Measurements from ENCODE around the gene RBM4. TPM values are rescaled to one million over a fixed set of nuclear protein-coding genes. Genes with fewer than 3 reads are reported as not detected.
"Not testable (repeated sequence)": the region's sequence is repeated elsewhere in the genome, so short reads cannot be mapped to it uniquely, and the experiment has no call there.

The RBM4 gene
- total RNA-seq, result 10 to 100 TPM; 68.6 to 89.6 (median 80.3) TPM

- DNase-seq, result peak; percentile 92
- Histone ChIP-seq H3K4me1 (peaks cover 39 to 69% (median 58%) of the 10 kb centered on the region in 3 donors), H3K27me3 (no peaks in the 10 kb centered on the region), H3K27ac (peak within 1 kb of the TSS; percentile 93 to 96 (median 94)), H3K36me3 (peaks cover 8 to 56% (median 11%) of the 10 kb centered on the region in 3 donors), H3K9me3 (no peaks in the 10 kb centered on the region), H3K4me3 (peak within 1 kb of the TSS; percentile 60 to 89 (median 84))
- 0% methylated on average over 44 to 56 of the region's 63 CpGs for WGBS, 2 donors
- intact Hi-C loops (cut with DNase I), result no loop called here
- TF ChIP-seq CTCF (IDR thresholded peaks at IDR 0.05), result peak in 3 of 6 experiments; percentile 9 to 23 (median 20)
- peak in 3 of 4 donors; percentile 75 to 90 (median 85) for TF ChIP-seq POLR2A (IDR thresholded peaks at IDR 0.05)
Measured at GRCh38 chr11:66638177-66639065, at the start of gene RBM4. Gene RBM4, plus strand, starts transcription at chr11:66638703. Its CDS starts 1,009 bp downstream, at chr11:66639712.

- intact Hi-C loops (cut with DNase I); H3K27ac ChIP-seq; H3K9me3 ChIP-seq; H3K27me3 ChIP-seq; H3K4me3 ChIP-seq; H3K36me3 ChIP-seq; DNase-seq: not testable (repeated sequence)
- peaks cover 14 to 23% (median 18%) of the 10 kb centered on the region in 3 donors for H3K4me1 ChIP-seq
- 58 to 74% methylated on average over 2 of the region's 2 CpGs for WGBS, 2 donors
Measured at GRCh38 chr11:66589315-66589714, 49.2 kb upstream of the RBM4 start.

- H3K27me3 ChIP-seq, result no peaks in the 10 kb centered on the region
- intact Hi-C loops (cut with DNase I), result no loop called here
- H3K36me3 ChIP-seq, result no peaks in the 10 kb centered on the region
- no peaks in the 10 kb centered on the region for H3K9me3 ChIP-seq
- TF ChIP-seq POLR2A (IDR thresholded peaks at IDR 0.05) (no peak), CTCF (IDR thresholded peaks at IDR 0.05) (no peak)
- H3K4me3 ChIP-seq, result no peak overlapping the region
- WGBS, 2 donors, result 97 to 98% methylated on average over 5 to 7 of the region's 7 CpGs
- no peak for DNase-seq
- peaks cover 18 to 31% (median 22%) of the 10 kb centered on the region in 3 donors for H3K4me1 ChIP-seq
- H3K27ac ChIP-seq, result no peak overlapping the region
Measured at GRCh38 chr11:66589996-66590675, 48.4 kb upstream of the RBM4 start.

- no peaks in the 10 kb centered on the region for H3K36me3 ChIP-seq
- DNase-seq, result no peak
- no peaks in the 10 kb centered on the region for H3K9me3 ChIP-seq
- H3K4me1 ChIP-seq, result peaks cover 18 to 42% (median 28%) of the 10 kb centered on the region in 3 donors
- H3K4me3 ChIP-seq, result no peak overlapping the region
- H3K27me3 ChIP-seq, result no peaks in the 10 kb centered on the region
- 64 to 100% methylated on average over 1 to 2 of the region's 2 CpGs for WGBS, 2 donors
- no peak overlapping the region for H3K27ac ChIP-seq
- intact Hi-C loops (cut with DNase I), result no loop called here
- no peak for TF ChIP-seq CTCF (IDR thresholded peaks at IDR 0.05)
- no peak for TF ChIP-seq POLR2A (IDR thresholded peaks at IDR 0.05)
Measured at GRCh38 chr11:66591175-66591574, 47.3 kb upstream of the RBM4 start.

GRCh38 chr11:66592457-66593302, 45.8 kb upstream of the RBM4 start, which contains the start of the genes CCDC87 and CCS:
Gene CCDC87, minus strand, starts transcription at chr11:66593063. Its CDS starts 48 bp downstream, at chr11:66593015.
Gene CCS, plus strand, starts transcription at chr11:66593185. Its CDS starts 77 bp downstream, at chr11:66593262.
- Histone ChIP-seq H3K9me3 (no peaks in the 10 kb centered on the region), H3K4me3 (peak within 1 kb of the TSS; percentile 44 to 81 (median 74)), H3K36me3 (no peaks in the 10 kb centered on the region), H3K27ac (peak within 1 kb of the TSS; percentile 75 to 94 (median 90)), H3K4me1 (peaks cover 18 to 44% (median 28%) of the 10 kb centered on the region in 3 donors), H3K27me3 (no peaks in the 10 kb centered on the region)
- WGBS, 2 donors, result 27% methylated on average over 35 of the region's 68 CpGs; no CpG with 5 or more reads in 1 of the 2 donors
- intact Hi-C loops (cut with DNase I), result no loop called here
- TF ChIP-seq CTCF (IDR thresholded peaks at IDR 0.05) (peak; percentile 56 to 83 (median 72)), POLR2A (IDR thresholded peaks at IDR 0.05) (peak in 3 of 4 donors; percentile 67 to 92 (median 74))
- DNase-seq, result peak; percentile 76
